Pulmonary artery endothelial cell (primary cell): Measurements from ENCODE around the gene TBX1. TPM values are rescaled to one million over a fixed set of nuclear protein-coding genes. Genes with fewer than 3 reads are reported as not detected.

ENCODE experiments used
- DNase-seq: peaks from one replicate; pipeline ENCODE4 v3.0.0-alpha.2; 2011; ENCODE audit warnings: low read depth, low spot score
- total RNA-seq: library from RNA; depleted of rRNA; stranded (reverse); fragments of >200 nt; gene quantifications from 2 replicates; pipeline ENCODE4 v1.2.3, GENCODE V29; 2014

TBX1 gene
- total RNA-seq, 1 donor from 2014 or later = 6.5 TPM

- DNase-seq = no peak
These were observed 50.0 kb downstream of the TBX1 start for GRCh38 chr22:19810381-19811201.

- DNase-seq = no peak
These were observed 50.6 kb downstream of the TBX1 start for GRCh38 chr22:19811211-19811621.

DNA sequence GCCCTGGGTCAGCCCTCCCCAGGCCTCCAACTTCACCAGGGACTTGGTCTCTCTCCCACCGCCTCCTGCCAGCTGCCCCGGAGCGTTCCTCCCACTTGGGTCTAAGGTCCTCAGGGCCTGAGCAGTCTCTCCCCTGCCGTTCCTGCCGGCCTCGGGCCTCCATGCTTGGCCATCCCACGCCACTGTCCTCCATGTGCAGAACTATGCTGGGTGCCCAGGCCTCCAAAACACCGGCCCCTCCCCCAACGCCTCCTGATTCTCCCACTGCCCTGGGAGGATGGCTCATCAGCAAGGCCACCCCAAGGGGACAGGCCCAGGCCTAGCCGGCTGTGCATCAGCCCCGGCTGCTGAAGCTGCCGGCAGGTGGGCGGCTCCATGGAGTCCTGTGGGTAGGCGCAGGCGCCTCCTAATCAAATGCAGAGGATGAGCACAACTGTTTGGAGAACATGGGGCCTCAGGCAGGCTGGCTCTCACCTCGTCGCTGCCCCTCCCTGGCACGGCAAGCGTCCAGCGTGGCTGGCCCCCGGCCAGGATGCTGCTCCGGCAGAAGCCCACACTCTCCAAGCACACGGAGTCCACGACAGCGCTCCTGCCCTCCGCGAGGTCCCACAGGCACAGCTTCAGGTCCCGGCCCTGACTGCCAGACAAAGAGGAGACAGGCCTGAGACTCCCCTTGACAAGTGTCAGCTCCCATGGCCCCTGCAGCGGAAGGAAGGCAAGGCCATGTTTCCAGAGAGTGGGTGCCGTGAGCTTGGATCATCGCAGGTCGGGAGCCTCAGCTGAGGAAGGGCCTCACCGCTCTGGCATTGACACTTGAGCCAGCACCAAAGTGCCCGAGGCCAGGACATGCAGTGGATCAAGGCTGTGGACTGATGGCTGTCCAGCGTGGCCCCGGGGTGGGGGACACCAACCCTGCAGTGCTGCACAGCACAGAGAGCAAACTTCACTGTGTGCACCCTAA, 51.5 kb downstream of the TBX1 start:
- DNase-seq = no peak

- DNase-seq = no peak
These were observed 52.3 kb downstream of the TBX1 start for GRCh38 chr22:19812910-19813309.

- DNase-seq = no peak
These were observed 53.9 kb downstream of the TBX1 start for GRCh38 chr22:19814428-19814827.

DNA sequence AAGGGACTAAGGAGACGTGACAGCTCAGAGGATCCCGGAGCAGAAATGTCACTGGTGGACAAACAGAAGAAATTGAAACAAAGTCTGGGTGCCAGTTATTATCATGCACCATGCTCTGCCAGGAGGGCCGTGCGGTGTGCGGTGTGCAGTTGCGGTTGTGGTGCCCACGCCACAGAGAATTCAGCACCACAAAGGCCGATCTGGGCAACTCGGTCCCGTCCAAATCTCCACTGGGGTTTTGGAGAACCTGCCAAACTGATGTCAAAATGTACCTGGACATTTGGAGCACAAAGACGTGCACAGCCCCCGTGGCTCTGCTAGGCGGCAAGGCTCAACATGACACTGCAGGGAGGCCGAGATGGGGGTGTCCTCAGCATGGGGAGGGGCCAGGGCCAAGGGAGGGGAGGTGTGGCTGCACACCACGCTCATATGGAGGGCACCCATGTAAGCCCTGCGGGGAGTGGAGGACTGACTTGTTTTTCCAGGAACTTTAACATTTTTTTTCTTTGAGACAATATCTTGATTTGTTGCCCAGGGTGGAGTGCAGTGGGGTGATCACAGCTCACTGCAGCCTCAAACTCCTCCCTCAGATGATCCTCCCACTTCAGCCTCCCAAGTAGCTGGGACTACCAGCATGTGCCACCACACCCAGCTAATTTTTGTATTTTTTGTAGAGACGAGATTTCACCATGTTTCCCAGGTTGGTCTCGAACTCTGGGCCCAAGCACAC, 54.7 kb downstream of the TBX1 start:
- no peak for DNase-seq

- DNase-seq = no peak
These were observed 55.3 kb downstream of the TBX1 start for GRCh38 chr22:19815823-19816290.

DNA sequence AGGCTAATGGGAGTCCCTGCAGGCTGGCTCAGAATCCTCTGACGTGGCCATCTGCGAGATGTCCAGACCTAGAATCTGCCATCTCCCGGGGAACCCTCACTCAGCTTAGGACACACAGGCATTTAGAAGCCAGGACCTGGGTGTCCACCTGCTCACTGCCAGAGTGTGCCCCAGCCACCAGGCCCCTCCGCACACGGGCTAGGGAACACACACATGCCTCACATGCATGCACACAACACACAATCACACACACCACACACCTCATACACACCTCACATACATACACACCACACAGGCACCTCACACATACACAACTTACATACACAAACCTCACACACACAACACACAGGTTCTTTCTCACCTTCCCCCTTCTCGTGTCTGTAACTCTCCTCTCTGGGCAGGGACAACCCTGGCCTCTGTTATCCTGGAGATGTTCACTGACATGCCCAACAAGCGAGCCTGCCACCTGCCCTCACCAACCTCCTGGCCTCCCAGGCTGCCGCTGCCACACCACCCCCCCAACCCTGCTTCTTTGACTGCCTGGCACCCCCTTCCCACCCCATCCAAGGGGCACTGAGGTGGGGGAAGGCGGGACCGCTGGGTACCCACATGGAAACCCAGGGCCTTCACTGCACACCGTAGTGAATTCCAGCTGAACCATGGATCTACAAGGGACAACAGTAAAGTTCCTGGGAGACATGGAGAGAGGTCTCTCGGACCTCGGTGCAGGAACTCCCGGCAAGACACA, 56.0 kb downstream of the TBX1 start:
- DNase-seq = no peak

Other genes starting within 250 kb of the TBX1 start
- gene CLDN5, start 236.4 kb upstream of the TBX1 start, total RNA-seq = 360 and 491 TPM in 2 replicates
- gene SEPTIN5, start 46.3 kb upstream of the TBX1 start, total RNA-seq = 11.1 and 11.8 TPM in 2 replicates
- gene GP1BB, start 37.2 kb upstream of the TBX1 start, total RNA-seq = 0.79 and 1.1 TPM in 2 replicates
- gene GNB1L, start 94.1 kb downstream of the TBX1 start, total RNA-seq = 11.1 and 14.6 TPM in 2 replicates
- gene RTL10, start 94.1 kb downstream of the TBX1 start, total RNA-seq = 29.2 and 39.3 TPM in 2 replicates
- gene COMT, start 181.0 kb downstream of the TBX1 start, total RNA-seq = 254 and 326 TPM in 2 replicates
- gene TXNRD2, start 181.0 kb downstream of the TBX1 start, total RNA-seq = 67.5 and 73.7 TPM in 2 replicates